Esophagus muscularis mucosa (tissue), 4 donors: ENCODE results near the gene COL26A1. TPM values are rescaled to one million over a fixed set of nuclear protein-coding genes. Genes with fewer than 3 reads are reported as not detected.

ENCODE experiments used
- DNase-seq: peaks from one replicate; pipeline ENCODE4 v3.0.0-alpha.2; 2017; ENCODE audit errors: extremely low spot score
- H3K27ac ChIP-seq, 4 donors: fragments of 200-600 bp; sonication (generic); replicated peaks in 1 of 4; 1 replicate in 3 of 4; 2 replicates in 1 of 4; pipeline ENCODE4 v1.5.1; 2016 to 2019; ENCODE audit warnings: mild to moderate bottlenecking in 1 of 4
- H3K27me3 ChIP-seq, 4 donors: fragments of 200-600 bp; sonication (generic); one replicate each; pipeline versions ENCODE4 v1.5.1 to v1.6.0; 2016 to 2019
- H3K36me3 ChIP-seq, 4 donors: fragments of 200-600 bp; sonication (generic); one replicate each; pipeline ENCODE4 v1.5.1; 2016 to 2019
- H3K4me1 ChIP-seq, 4 donors: fragments of 200-600 bp; sonication (generic); one replicate each; pipeline ENCODE4 v1.5.1; 2016 to 2019
- H3K4me3 ChIP-seq, 4 donors: fragments of 200-600 bp; sonication (generic); 1 replicate in 2 of 4; 2 replicates in 2 of 4; pipeline ENCODE4 v1.5.1; 2016 to 2019; ENCODE audit warnings: mild to moderate bottlenecking in 4 of 4, moderate library complexity in 1 of 4
- H3K9me3 ChIP-seq, 4 donors: fragments of 200-600 bp; sonication (generic); 1 replicate in 3 of 4; 2 replicates in 1 of 4; pipeline ENCODE4 v1.5.1; 2016 to 2019
- EP300 ChIP-seq: sonication (generic); formaldehyde crosslinking; IDR thresholded peaks from one replicate; pipeline ENCODE4 v1.6.1; 2017; ENCODE audit warnings: antibody characterized with exemption
- POLR2A ChIP-seq: fragments of 450-650 bp; IDR thresholded peaks from one replicate; pipeline ENCODE4 v1.6.1; 2017; ENCODE audit warnings: antibody characterized with exemption, moderate library complexity, mild to moderate bottlenecking, low read depth
- POLR2AphosphoS5 ChIP-seq, 2 donors: sonication (generic); formaldehyde crosslinking; IDR thresholded peaks; one replicate each; pipeline ENCODE4 v1.6.1; 2017; ENCODE audit warnings: antibody characterized with exemption in 2 of 2
- WGBS: methylation state at CpG from one replicate; pipeline ENCODE4 v1.1.5; 2018; 5-methylcytosine and 5-hydroxymethylcytosine counted together
- intact Hi-C: fragments of 100-400 bp; cut with DNase I; formaldehyde crosslinking; loops from one replicate; pipeline ENCODE4 v1.15.1; 2023
- total RNA-seq, 4 donors: library from RNA; depleted of rRNA; stranded (reverse); fragments of >200 nt; gene quantifications; one replicate each; pipeline versions ENCODE4 v1.1.0 to v1.2.1, GENCODE V29; 2016
- TF ChIP-seq, protein P1 (sequence below), 3 experiments: fragments of 200-600 bp in 2 of 3; fragments of 450-650 bp in 1 of 3; sonication (generic) in 2 of 3; IDR thresholded peaks; one replicate each; pipeline ENCODE4 v1.5.1; 2017 to 2019; ENCODE audit warnings: antibody characterized with exemption in 3 of 3, mild to moderate bottlenecking in 2 of 3, moderate library complexity in 1 of 3

Gene COL26A1
- total RNA-seq, 4 donors from 2014 or later, result not detected

DNA sequence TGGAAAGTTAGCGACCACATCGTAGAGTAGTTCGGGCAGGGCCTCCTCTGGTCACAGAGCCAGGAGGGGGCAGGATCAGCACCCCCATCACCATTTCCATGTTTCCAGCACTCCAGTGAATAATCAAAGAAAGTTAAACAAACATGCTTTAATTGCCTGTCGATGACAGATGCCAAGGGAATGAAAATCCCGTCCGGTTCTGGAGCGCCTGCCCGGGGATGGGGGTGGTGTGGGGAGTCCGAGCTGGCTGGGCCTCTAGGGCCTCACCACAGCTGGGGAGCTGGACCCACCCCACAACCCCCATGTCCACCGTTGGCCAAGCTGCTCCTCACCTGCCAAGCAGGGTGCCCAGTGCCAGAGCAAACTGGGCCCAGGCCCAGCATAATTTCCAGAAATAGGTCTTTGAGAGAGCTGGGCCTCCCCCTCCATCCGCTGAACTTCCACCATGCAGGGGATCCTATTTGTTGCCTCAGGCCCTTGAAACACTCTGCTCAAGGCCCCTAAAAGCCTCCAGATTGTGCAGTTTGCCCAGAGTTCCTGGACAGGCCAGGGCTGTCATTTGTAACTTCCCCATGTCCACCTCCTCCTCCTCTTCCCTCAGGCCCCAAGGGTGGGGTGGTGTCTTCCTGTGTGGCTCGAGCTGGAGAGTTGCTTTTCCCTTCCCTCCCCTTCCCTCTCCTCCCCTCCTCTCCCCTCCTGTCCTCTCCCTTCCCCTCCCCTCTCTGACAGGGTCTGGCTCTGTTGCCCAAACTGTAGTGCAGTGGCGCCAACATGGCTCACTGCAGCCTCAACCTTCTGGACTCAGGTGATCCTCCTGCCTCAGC is 165.4 kb downstream of the COL26A1 start:
- TF ChIP-seq POLR2AphosphoS5 (IDR thresholded peaks at IDR 0.05) (no peak), POLR2A (no peak), EP300 (no peak)
- TF ChIP-seq, protein P1, sequence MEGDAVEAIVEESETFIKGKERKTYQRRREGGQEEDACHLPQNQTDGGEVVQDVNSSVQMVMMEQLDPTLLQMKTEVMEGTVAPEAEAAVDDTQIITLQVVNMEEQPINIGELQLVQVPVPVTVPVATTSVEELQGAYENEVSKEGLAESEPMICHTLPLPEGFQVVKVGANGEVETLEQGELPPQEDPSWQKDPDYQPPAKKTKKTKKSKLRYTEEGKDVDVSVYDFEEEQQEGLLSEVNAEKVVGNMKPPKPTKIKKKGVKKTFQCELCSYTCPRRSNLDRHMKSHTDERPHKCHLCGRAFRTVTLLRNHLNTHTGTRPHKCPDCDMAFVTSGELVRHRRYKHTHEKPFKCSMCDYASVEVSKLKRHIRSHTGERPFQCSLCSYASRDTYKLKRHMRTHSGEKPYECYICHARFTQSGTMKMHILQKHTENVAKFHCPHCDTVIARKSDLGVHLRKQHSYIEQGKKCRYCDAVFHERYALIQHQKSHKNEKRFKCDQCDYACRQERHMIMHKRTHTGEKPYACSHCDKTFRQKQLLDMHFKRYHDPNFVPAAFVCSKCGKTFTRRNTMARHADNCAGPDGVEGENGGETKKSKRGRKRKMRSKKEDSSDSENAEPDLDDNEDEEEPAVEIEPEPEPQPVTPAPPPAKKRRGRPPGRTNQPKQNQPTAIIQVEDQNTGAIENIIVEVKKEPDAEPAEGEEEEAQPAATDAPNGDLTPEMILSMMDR (IDR thresholded peaks at IDR 0.05), result no peak
- intact Hi-C loops, result no loop called here
- Histone ChIP-seq H3K27ac (no peak overlapping the region), H3K4me1 (peaks cover 0 to 10% (median 7%) of the 10 kb centered on the region in 4 donors), H3K4me3 (no peak overlapping the region), H3K27me3 (no peaks in the 10 kb centered on the region), H3K9me3 (peaks cover 0 to 19% (median 12%) of the 10 kb centered on the region in 4 donors), H3K36me3 (no peaks in the 10 kb centered on the region)
- 54% methylated on average over 13 of the region's 13 CpGs for WGBS
- no peak for DNase-seq

- peaks cover 0 to 7% (median 4%) of the 10 kb centered on the region in 4 donors for H3K9me3 ChIP-seq
- intact Hi-C loops, result no loop called here
- TF ChIP-seq, protein P1 (IDR thresholded peaks at IDR 0.05), result no peak
- TF ChIP-seq EP300, result no peak
- no peak for TF ChIP-seq POLR2AphosphoS5 (IDR thresholded peaks at IDR 0.05)
- no peak for TF ChIP-seq POLR2A
- no peak for DNase-seq
- H3K36me3 ChIP-seq, result no peaks in the 10 kb centered on the region
- 86% methylated on average over 4 of the region's 4 CpGs for WGBS
- peaks cover 0 to 10% (median 7%) of the 10 kb centered on the region in 4 donors for H3K4me1 ChIP-seq
- H3K27ac ChIP-seq, result no peak overlapping the region
- no peak overlapping the region for H3K4me3 ChIP-seq
- peaks cover 0 to 6% (median 0%) of the 10 kb centered on the region in 4 donors for H3K27me3 ChIP-seq
Observed at GRCh38 chr7:101529560-101529959, 166.9 kb downstream of the COL26A1 start.

DNA sequence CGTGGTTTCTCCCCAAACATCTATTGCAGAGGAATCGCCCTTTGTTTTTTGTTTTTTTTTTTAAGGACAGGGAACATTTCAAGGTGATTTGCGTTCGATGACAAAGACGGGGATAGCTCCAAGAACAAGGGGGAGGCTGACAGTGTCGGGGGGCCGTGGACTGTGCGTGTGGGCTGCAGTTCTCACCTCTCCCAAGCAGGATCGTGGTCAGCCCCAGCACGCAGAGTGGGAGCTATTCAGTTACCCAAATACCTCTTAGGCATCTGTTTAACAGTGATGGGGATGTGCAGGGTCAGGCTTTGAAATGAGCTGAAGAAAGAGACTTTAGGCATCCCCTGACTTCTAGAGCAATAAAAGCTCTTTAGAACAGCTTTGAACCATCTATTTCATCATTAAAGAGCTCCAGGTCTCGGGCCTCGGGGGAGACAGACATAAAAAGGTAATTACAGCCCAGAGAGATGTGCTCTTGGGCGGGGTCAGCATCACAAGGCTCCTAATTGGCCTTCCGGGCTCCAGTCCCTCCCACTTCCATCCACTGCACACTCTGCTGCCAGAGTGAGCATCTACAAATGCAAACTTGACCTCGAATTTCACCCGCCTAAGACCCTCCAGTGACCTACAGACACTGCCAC is 169.2 kb downstream of the COL26A1 start:
- Histone ChIP-seq H3K4me3 (no peak overlapping the region), H3K27me3 (peaks cover 0 to 6% (median 0%) of the 10 kb centered on the region in 4 donors), H3K4me1 (peaks cover 0 to 10% (median 7%) of the 10 kb centered on the region in 4 donors), H3K27ac (no peak overlapping the region), H3K36me3 (no peaks in the 10 kb centered on the region), H3K9me3 (no peaks in the 10 kb centered on the region)
- intact Hi-C loops, result loop anchor here (10.0 kb wide), 1 partner anchor 167 kb away; the partner anchor contains the start of gene COL26A1
- no peak for TF ChIP-seq POLR2AphosphoS5 (IDR thresholded peaks at IDR 0.05)
- no peak for TF ChIP-seq EP300
- TF ChIP-seq, protein P1 (IDR thresholded peaks at IDR 0.05), result no peak
- no peak for TF ChIP-seq POLR2A
- no peak for DNase-seq
- WGBS, result 78% methylated on average over 16 of the region's 16 CpGs

DNA sequence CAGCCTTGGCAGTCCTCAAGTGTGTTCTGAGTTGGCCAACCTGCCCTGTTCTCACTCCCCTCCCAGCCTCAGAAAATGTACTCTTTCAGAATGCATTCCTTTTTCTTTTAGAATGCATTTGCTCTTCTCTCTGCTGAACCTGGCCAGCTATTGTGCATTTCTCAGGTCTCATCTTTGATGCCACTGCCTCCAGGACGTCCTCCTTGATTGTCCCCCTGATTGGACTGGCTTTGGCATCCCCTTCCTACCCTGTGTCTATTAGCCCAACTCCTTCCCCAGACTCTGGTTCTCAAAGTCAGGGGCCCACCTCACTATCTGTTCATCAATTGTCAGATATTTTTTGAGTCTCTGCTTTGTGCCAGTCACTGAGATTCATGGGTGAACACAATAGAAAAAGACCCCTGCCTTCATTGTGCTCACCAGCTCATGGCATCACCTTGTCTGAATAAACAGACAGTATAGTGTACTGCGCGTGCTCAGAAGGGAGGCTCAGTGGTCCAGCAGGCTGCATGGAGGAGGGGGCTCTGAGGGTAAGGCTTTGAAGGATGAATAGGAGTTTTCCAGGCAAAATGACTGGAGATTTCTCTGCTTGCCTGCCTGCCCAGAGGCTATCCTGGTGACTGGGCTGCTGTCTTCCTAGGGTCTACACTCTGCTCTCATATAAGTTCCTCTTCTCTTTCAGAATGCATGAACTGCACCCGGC is 169.9 kb downstream of the COL26A1 start:
- Histone ChIP-seq H3K9me3 (no peaks in the 10 kb centered on the region), H3K4me3 (no peak overlapping the region), H3K27me3 (peaks cover 0 to 6% (median 0%) of the 10 kb centered on the region in 4 donors), H3K27ac (no peak overlapping the region), H3K4me1 (peaks cover 0 to 10% (median 6%) of the 10 kb centered on the region in 4 donors), H3K36me3 (no peaks in the 10 kb centered on the region)
- 89% methylated on average over 4 of the region's 4 CpGs for WGBS
- TF ChIP-seq EP300, result no peak
- TF ChIP-seq POLR2A, result no peak
- TF ChIP-seq, protein P1 (IDR thresholded peaks at IDR 0.05), result no peak
- no peak for TF ChIP-seq POLR2AphosphoS5 (IDR thresholded peaks at IDR 0.05)
- intact Hi-C loops, result loop anchor here (10.0 kb wide), 1 partner anchor 168 kb away; the partner anchor contains the start of gene COL26A1
- no peak for DNase-seq
